ENCODE results near the gene NFASC. TPM values are rescaled to one million over a fixed set of nuclear protein-coding genes. Genes with fewer than 3 reads are reported as not detected.

The NFASC gene
- total and polyA plus RNA-seq, 2 experiments from 2014 or later, result 3.9 to 11.7 TPM

- Mint-ChIP-seq H3K4me3 (no peak overlapping the region), H3K9me3 (no peaks in the 10 kb centered on the region), H3K27ac (no peak overlapping the region), H3K27me3 (ENCODE audit: insufficient read depth, low read depth, poor library complexity) (no peaks in the 10 kb centered on the region), H3K36me3 (ENCODE audit: low read depth) (no peaks in the 10 kb centered on the region), H3K4me1 (no peaks in the 10 kb centered on the region)
- Histone ChIP-seq H4K20me1 (replicated peaks; ENCODE audit: insufficient read depth) (no peaks in the 10 kb centered on the region), H3K4me1 (ENCODE audit: insufficient read depth) (no peaks in the 10 kb centered on the region), H3K9me2 (ENCODE audit: insufficient read depth) (no peaks in the 10 kb centered on the region), H3K27ac (ENCODE audit: low read depth) (no peak overlapping the region), H3K4me2 (no peak overlapping the region), H3F3A (replicated peaks; ENCODE audit: low read depth) (no peaks in the 10 kb centered on the region), H3K4me3 (no peak overlapping the region), H3K79me2 (replicated peaks; ENCODE audit: insufficient read depth) (no peaks in the 10 kb centered on the region), H2AFZ (no peak overlapping the region), H3K27me3 (ENCODE audit: insufficient read depth) (no peaks in the 10 kb centered on the region), H3K36me3 (ENCODE audit: insufficient read depth) (no peaks in the 10 kb centered on the region)
- no peak for DNase-seq (ENCODE audit: low spot score)
- TF ChIP-seq EZH2phosphoT487 (IDR thresholded peaks at IDR 0.05; ENCODE audit: unreplicated experiment) (no peak), JUNB (IDR thresholded peaks at IDR 0.05; ENCODE audit: unreplicated experiment) (no peak), ZNF331 (CRISPR knock-in tag; IDR thresholded peaks at IDR 0.05; ENCODE audit: low read depth) (no peak), ZNF462 (CRISPR knock-in tag; IDR thresholded peaks at IDR 0.05) (no peak), ETS1 (IDR thresholded peaks at IDR 0.05) (no peak), STAT1 (IDR thresholded peaks at IDR 0.05; ENCODE audit: unreplicated experiment) (no peak), EZH2 (IDR thresholded peaks at IDR 0.05; ENCODE audit: low read depth, unreplicated experiment) (no peak), ZNF114 (CRISPR knock-in tag; IDR thresholded peaks at IDR 0.05) (no peak), CTCF (conservative IDR thresholded peaks at IDR 0.05; ENCODE audit: low read depth in 2 of 2) (no peak)
- ATAC-seq, result no peak
Observed at GRCh38 chr1:204968951-204969350, 98.3 kb downstream of the NFASC start.
